Immature natural killer cell (primary cell): ENCODE results near the gene TJP3. TPM values are rescaled to one million over a fixed set of nuclear protein-coding genes. Genes with fewer than 3 reads are reported as not detected.
"Not testable (repeated sequence)": the region's sequence is repeated elsewhere in the genome, so short reads cannot be mapped to it uniquely, and the experiment has no call there.

Experiments
- DNase-seq, 3 donors: peaks; one replicate each; pipeline ENCODE4 v3.0.0; 2022; ENCODE audit warnings: mixed read lengths in 1 of 3
- H3K27ac Mint-ChIP-seq, 6 donors: one replicate each; pipeline ENCODE4 v1.8.0; 2020; ENCODE audit warnings: mixed read lengths in 6 of 6, mild to moderate bottlenecking in 5 of 6, inconsistent platforms in 4 of 6, moderate library complexity in 3 of 6
- H3K27me3 Mint-ChIP-seq, 3 donors: one replicate each; pipeline ENCODE4 v1.8.0; 2020 to 2021; ENCODE audit warnings: low read depth in 3 of 3, mild to moderate bottlenecking in 3 of 3, mixed read lengths in 3 of 3, moderate library complexity in 3 of 3, inconsistent platforms in 1 of 3
- H3K36me3 Mint-ChIP-seq, 3 donors: one replicate each; pipeline ENCODE4 v1.8.0; 2020; ENCODE audit warnings: mixed read lengths in 3 of 3, inconsistent platforms in 2 of 3, mild to moderate bottlenecking in 2 of 3
- H3K4me1 Mint-ChIP-seq, 2 donors: one replicate each; pipeline ENCODE4 v1.8.0; 2020; ENCODE audit warnings: inconsistent platforms in 2 of 2, mild to moderate bottlenecking in 2 of 2, mixed read lengths in 2 of 2, moderate library complexity in 1 of 2
- H3K4me3 Mint-ChIP-seq, 5 donors: one replicate each; pipeline ENCODE4 v1.8.0; 2020; ENCODE audit warnings: mild to moderate bottlenecking in 5 of 5, mixed read lengths in 5 of 5, inconsistent platforms in 3 of 5, moderate library complexity in 3 of 5
- H3K9me3 Mint-ChIP-seq, 6 donors: one replicate each; pipeline ENCODE4 v1.8.0; 2020; ENCODE audit warnings: mild to moderate bottlenecking in 6 of 6, mixed read lengths in 6 of 6, inconsistent platforms in 4 of 6, moderate library complexity in 3 of 6
- polyA plus RNA-seq, 3 donors: library from polyadenylated mRNA; unstranded; fragments of 300-500 nt; fragmentation: Illumina TruSeq; gene quantifications; one replicate each; pipeline ENCODE4 v1.2.3, GENCODE V29; 2021

Gene TJP3
- polyA plus RNA-seq, 3 donors from 2014 or later, result 0.34 TPM; not detected in 2

DNA sequence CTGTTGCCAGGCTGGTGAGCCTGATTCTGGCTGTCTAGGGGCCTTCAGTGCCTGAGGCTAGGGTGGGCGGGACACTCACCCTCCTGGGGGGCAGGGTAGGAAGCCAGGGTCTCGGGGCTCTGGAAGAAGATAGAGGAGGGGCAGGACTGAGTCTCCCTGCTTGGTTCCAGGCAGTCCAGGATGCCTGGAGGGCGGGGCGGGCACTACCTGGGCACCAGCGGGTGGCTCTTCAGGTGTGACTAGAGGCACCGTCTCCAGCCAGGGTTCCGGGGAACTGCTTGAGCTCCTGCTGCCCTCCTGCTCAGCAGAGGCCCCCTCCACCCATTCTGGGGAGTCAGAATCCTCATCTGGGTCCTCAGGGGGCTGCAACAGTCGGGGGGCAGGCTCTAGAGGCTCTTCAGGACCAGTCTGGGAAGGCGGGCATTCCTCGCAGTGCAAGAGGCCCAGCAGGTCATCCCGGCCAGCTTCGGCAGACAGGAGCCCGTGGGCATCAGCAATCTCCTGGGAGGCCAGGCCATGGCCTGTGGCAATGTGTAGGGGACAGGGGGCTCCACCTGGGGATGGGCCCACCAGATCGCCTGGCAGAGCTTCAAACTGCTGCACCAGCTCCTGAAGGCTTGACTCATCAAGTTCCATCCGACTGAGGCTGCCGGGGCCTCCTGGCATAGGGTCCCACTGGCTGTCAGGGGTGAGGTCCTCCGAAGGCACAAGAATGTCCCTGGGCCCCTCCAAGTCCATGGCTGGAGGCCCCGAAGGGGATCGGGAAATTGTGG lies 51.5 kb downstream of the TJP3 start:
- peak overlapping the region in 2 of 5 donors; percentile 48 to 92 for H3K4me3 Mint-ChIP-seq
- peak overlapping the region in 1 of 6 donors; percentile 39 for H3K27ac Mint-ChIP-seq
- H3K4me1 Mint-ChIP-seq, result peaks cover 40 to 46% of the 10 kb centered on the region in 2 donors
- peaks cover 0 to 3% (median 0%) of the 10 kb centered on the region in 6 donors for H3K9me3 Mint-ChIP-seq
- no peak for DNase-seq
- H3K36me3 Mint-ChIP-seq, result peaks cover 0 to 4% (median 3%) of the 10 kb centered on the region in 3 donors
- H3K27me3 Mint-ChIP-seq, result peaks cover 12 to 20% (median 18%) of the 10 kb centered on the region in 3 donors

DNA sequence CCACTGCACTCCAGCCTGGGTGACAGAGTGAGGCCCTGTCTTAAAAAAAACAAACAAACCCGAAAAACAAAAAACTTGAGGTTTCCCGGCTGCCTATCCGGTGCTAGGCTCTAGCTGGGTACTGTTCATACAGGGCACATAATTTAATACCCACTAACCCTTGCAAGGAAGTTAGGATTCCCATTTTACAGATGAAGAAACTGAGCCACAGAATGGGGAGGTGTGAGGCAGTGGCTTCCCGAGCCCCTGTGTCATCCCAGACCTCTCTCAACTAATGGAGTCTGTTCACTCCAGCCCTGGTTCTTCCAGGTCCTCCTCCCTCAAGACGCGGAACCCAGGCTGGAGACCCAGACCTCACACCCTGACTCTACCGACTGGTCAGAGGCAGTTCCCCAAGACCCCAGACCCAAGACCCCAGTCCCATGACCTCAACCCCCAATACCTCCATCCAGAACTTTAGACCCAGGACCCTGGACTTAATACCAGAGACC lies 52.7 kb downstream of the TJP3 start:
- peaks cover 31 to 41% of the 10 kb centered on the region in 2 donors for H3K4me1 Mint-ChIP-seq
- peak; percentile 17 to 44 (median 28) for DNase-seq
- peaks cover 0 to 3% (median 0%) of the 10 kb centered on the region in 6 donors for H3K9me3 Mint-ChIP-seq

DNA sequence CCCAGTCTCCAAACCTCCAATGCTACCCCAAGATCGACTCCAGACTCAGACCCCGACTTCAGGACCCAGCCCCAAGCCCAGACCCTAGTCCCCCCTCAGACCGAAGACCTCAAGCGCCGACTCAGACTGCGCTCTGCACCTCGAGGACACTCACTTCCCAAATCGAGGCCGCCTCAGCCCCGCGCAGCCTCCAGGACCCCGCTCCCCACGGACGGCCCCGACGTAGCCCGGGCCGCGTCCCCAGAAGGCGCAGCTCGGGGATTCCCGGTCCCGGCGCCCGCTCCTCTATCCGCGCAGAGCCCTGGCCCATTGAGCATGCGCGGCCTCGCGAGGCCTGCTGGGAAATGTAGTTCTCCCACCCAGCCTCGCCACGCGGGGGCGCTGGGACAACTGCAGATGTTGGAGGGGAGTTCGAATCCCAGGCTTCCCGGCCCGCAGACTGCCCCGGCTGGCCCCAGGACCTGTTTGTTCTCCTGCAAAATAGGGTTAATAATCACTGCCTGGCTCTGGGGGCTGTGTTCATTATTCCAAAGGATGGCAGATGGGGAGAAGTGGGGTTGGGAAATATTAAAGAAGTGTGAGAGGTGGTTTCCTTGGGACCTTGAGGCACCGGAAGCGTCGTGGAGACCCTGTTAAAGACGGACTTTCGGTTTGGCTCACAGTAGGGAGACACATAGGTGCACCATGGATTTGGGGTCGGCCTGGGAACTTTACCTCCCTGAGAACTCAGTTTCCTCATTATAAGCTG lies 53.4 kb downstream of the TJP3 start, which contains the start of gene APBA3:
TSS of gene APBA3 (minus strand) at position 311 of the 748 bp plus-strand sequence. CDS start 1,428 bp downstream, outside the sequence.
- peak within 1 kb of the TSS; percentile 100 for H3K27ac Mint-ChIP-seq
- peaks cover 0 to 3% (median 0%) of the 10 kb centered on the region in 6 donors for H3K9me3 Mint-ChIP-seq
- peaks cover 29 to 44% of the 10 kb centered on the region in 2 donors for H3K4me1 Mint-ChIP-seq
- peaks cover 0 to 3% (median 0%) of the 10 kb centered on the region in 3 donors for H3K36me3 Mint-ChIP-seq
- peaks cover 12 to 20% (median 19%) of the 10 kb centered on the region in 3 donors for H3K27me3 Mint-ChIP-seq
- peak; percentile 92 to 93 (median 93) for DNase-seq
- peak within 1 kb of the TSS; percentile 97 to 99 (median 98) for H3K4me3 Mint-ChIP-seq

More for the DNA sequence above, 52.7 kb downstream of the TJP3 start:
- Mint-ChIP-seq H3K27ac (peak overlapping the region; percentile 95 to 100 (median 96)), H3K4me3 (peak overlapping the region; percentile 91 to 97 (median 96)), H3K36me3 (peaks cover 0 to under 1% (median 0%) of the 10 kb centered on the region in 3 donors), H3K27me3 (peaks cover 12 to 20% (median 18%) of the 10 kb centered on the region in 3 donors)

DNA sequence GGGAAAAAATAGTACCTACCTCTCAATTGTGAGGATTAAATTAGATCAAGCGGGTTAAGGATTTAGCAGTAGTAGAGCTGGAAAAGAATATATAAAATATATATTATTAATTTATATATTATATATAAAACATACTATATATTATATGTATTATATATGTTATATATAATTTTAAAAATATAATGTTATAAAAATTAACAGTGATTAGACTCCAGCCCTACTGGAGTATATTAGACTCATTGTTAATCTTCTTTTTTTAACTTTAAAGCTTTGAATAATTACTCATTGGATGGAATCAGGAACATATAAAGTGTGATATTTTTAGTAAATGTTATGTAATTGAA lies 53.9 kb downstream of the TJP3 start:
- H3K36me3 Mint-ChIP-seq, result peaks cover 0 to 4% (median 0%) of the 10 kb centered on the region in 3 donors
- DNase-seq, result no peak
- peak overlapping the region; percentile 97 to 99 (median 98) for H3K4me3 Mint-ChIP-seq
- peaks cover 12 to 20% (median 19%) of the 10 kb centered on the region in 3 donors for H3K27me3 Mint-ChIP-seq
- H3K9me3 Mint-ChIP-seq, result peaks cover 0 to 3% (median 0%) of the 10 kb centered on the region in 6 donors
- peaks cover 29 to 45% of the 10 kb centered on the region in 2 donors for H3K4me1 Mint-ChIP-seq
- H3K27ac Mint-ChIP-seq, result peak overlapping the region; percentile 100

- H3K27me3 Mint-ChIP-seq, result peaks cover 12 to 20% (median 19%) of the 10 kb centered on the region in 3 donors
- peaks cover 29 to 45% of the 10 kb centered on the region in 2 donors for H3K4me1 Mint-ChIP-seq
- peak within 1 kb of the TSS; percentile 97 to 99 (median 98) for H3K4me3 Mint-ChIP-seq
These were observed 54.6 kb downstream of the TJP3 start, which contains the start of gene MRPL54 for GRCh38 chr19:3762501-3763459. MRPL54 (plus strand) TSS chr19:3762682; CDS start chr19:3762701, 19 bp downstream.

GRCh38 chr19:3765121-3765520 lies 56.9 kb downstream of the TJP3 start:
- peaks cover 29 to 34% of the 10 kb centered on the region in 2 donors for H3K4me1 Mint-ChIP-seq
- H3K27ac Mint-ChIP-seq, result no peak overlapping the region
- H3K36me3 Mint-ChIP-seq, result peaks cover 0 to 4% (median 4%) of the 10 kb centered on the region in 3 donors
- peaks cover 12 to 20% (median 19%) of the 10 kb centered on the region in 3 donors for H3K27me3 Mint-ChIP-seq
- H3K9me3 Mint-ChIP-seq, result peaks cover 0 to 3% (median 0%) of the 10 kb centered on the region in 6 donors
- no peak overlapping the region for H3K4me3 Mint-ChIP-seq
- DNase-seq, result no peak

More at GRCh38 chr19:3762501-3763459, 54.6 kb downstream of the TJP3 start, which contains the start of gene MRPL54:
- peaks cover 0 to 4% (median 0%) of the 10 kb centered on the region in 3 donors for H3K36me3 Mint-ChIP-seq
- H3K27ac Mint-ChIP-seq, result peak within 1 kb of the TSS; percentile 100
- DNase-seq, result peak; percentile 100
- peaks cover 0 to 3% (median 0%) of the 10 kb centered on the region in 6 donors for H3K9me3 Mint-ChIP-seq

- not testable (repeated sequence) for DNase-seq, H3K9me3 Mint-ChIP-seq, H3K27ac Mint-ChIP-seq, H3K4me3 Mint-ChIP-seq, H3K36me3 Mint-ChIP-seq
- peaks cover 27 to 29% of the 10 kb centered on the region in 2 donors for H3K4me1 Mint-ChIP-seq
- H3K27me3 Mint-ChIP-seq, result peaks cover 12 to 19% (median 19%) of the 10 kb centered on the region in 3 donors
These were observed 57.6 kb downstream of the TJP3 start for GRCh38 chr19:3765757-3766156.

GRCh38 chr19:3766520-3766919 lies 58.3 kb downstream of the TJP3 start:
- Mint-ChIP-seq H3K36me3 (peaks cover 0 to 4% (median 4%) of the 10 kb centered on the region in 3 donors), H3K9me3 (peaks cover 0 to 3% (median 0%) of the 10 kb centered on the region in 6 donors), H3K4me1 (peaks cover 19 to 21% of the 10 kb centered on the region in 2 donors), H3K27ac (peak overlapping the region in 1 of 6 donors; percentile 11), H3K27me3 (peaks cover 11 to 15% (median 12%) of the 10 kb centered on the region in 3 donors), H3K4me3 (no peak overlapping the region)
- DNase-seq, result no peak

DNA sequence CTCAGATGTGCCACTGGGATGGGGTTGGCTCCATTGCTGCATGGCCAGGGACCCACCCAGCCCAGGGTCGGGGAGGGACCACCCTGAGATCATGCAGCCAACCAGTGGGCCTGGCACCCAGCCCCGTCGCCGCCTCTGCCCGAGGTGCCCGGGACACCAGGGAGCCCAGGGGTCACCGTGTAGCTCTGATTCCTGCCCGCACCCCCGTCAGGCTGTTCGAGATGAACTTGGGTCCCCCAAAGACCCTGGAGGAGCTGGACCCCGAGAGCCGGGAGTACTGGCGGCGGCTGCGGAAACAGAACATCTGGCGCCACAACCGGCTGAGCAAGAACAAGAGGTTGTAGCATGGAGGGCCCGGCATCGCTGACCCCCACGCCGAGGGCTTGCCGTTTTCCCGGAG lies 58.9 kb downstream of the TJP3 start:
- no peak overlapping the region for H3K27ac Mint-ChIP-seq
- H3K4me1 Mint-ChIP-seq, result peaks cover 14 to 16% of the 10 kb centered on the region in 2 donors
- DNase-seq, result no peak
- H3K36me3 Mint-ChIP-seq, result peaks cover 0 to 4% (median 4%) of the 10 kb centered on the region in 3 donors
- peaks cover 8 to 11% (median 10%) of the 10 kb centered on the region in 3 donors for H3K27me3 Mint-ChIP-seq
- peaks cover 0 to 3% (median 0%) of the 10 kb centered on the region in 6 donors for H3K9me3 Mint-ChIP-seq
- H3K4me3 Mint-ChIP-seq, result no peak overlapping the region

- H3K4me1 Mint-ChIP-seq, result peaks cover 3 to 7% of the 10 kb centered on the region in 2 donors
- H3K27me3 Mint-ChIP-seq, result peaks cover 0 to 2% (median 2%) of the 10 kb centered on the region in 3 donors
- DNase-seq, result no peak
- no peak overlapping the region for H3K4me3 Mint-ChIP-seq
- no peak overlapping the region for H3K27ac Mint-ChIP-seq
- peaks cover 0 to 4% (median 4%) of the 10 kb centered on the region in 3 donors for H3K36me3 Mint-ChIP-seq
- H3K9me3 Mint-ChIP-seq, result no peaks in the 10 kb centered on the region
These were observed 60.0 kb downstream of the TJP3 start for GRCh38 chr19:3768015-3768747.

- Mint-ChIP-seq H3K27me3 (peaks cover 0 to 2% (median 0%) of the 10 kb centered on the region in 3 donors), H3K27ac (peak overlapping the region in 1 of 6 donors; percentile 0), H3K4me1 (peaks cover 2 to 4% of the 10 kb centered on the region in 2 donors), H3K9me3 (no peaks in the 10 kb centered on the region), H3K4me3 (no peak overlapping the region), H3K36me3 (peaks cover 0 to 4% (median 4%) of the 10 kb centered on the region in 3 donors)
- DNase-seq, result no peak
These were observed 60.5 kb downstream of the TJP3 start for GRCh38 chr19:3768748-3769099.

GRCh38 chr19:3769494-3769893 lies 61.3 kb downstream of the TJP3 start:
- no peak overlapping the region for H3K27ac Mint-ChIP-seq
- peaks cover 6 to 10% of the 10 kb centered on the region in 2 donors for H3K4me1 Mint-ChIP-seq
- H3K4me3 Mint-ChIP-seq, result no peak overlapping the region
- no peak for DNase-seq
- peaks cover 3 to 4% (median 4%) of the 10 kb centered on the region in 3 donors for H3K36me3 Mint-ChIP-seq
- H3K27me3 Mint-ChIP-seq, result peaks cover 0 to 2% (median 0%) of the 10 kb centered on the region in 3 donors
- no peaks in the 10 kb centered on the region for H3K9me3 Mint-ChIP-seq
